Glomerular endothelial cell (primary cell): Measurements from ENCODE around the gene ARNT2. TPM values are rescaled to one million over a fixed set of nuclear protein-coding genes. Genes with fewer than 3 reads are reported as not detected.

ENCODE experiments used
- DNase-seq: peaks from one replicate; pipeline ENCODE4 v3.0.0-alpha.2; 2011; ENCODE audit warnings: low read depth, low spot score; ENCODE audit errors: extremely low read depth
- total RNA-seq: library from RNA; depleted of rRNA; stranded (reverse); fragments of >200 nt; gene quantifications from 2 replicates; pipeline ENCODE4 v1.2.3, GENCODE V29; 2015

ARNT2 gene
- total RNA-seq, 1 donor from 2014 or later, result 1.3 TPM

- no peak for DNase-seq
These were observed 164.9 kb downstream of the ARNT2 start for GRCh38 chr15:80568876-80569605.

- DNase-seq, result no peak
These were observed 165.5 kb downstream of the ARNT2 start for GRCh38 chr15:80569656-80570055.

GRCh38 chr15:80570553-80570952, 166.4 kb downstream of the ARNT2 start:
- no peak for DNase-seq

GRCh38 chr15:80572337-80572736, 168.2 kb downstream of the ARNT2 start:
- DNase-seq, result no peak

GRCh38 chr15:80573606-80574005, 169.4 kb downstream of the ARNT2 start:
- DNase-seq, result no peak

- DNase-seq, result no peak
These were observed 170.4 kb downstream of the ARNT2 start for GRCh38 chr15:80574590-80574989.

GRCh38 chr15:80576519-80577090, 172.4 kb downstream of the ARNT2 start:
- DNase-seq, result no peak

- DNase-seq, result no peak
These were observed 173.5 kb downstream of the ARNT2 start for GRCh38 chr15:80577552-80578205.

- no peak for DNase-seq
These were observed 174.0 kb downstream of the ARNT2 start for GRCh38 chr15:80578206-80578595.

GRCh38 chr15:80578871-80579270, 174.7 kb downstream of the ARNT2 start:
- DNase-seq, result no peak

GRCh38 chr15:80579611-80580010, 175.4 kb downstream of the ARNT2 start:
- DNase-seq, result no peak

GRCh38 chr15:80580106-80580505, 175.9 kb downstream of the ARNT2 start:
- no peak for DNase-seq

- no peak for DNase-seq
These were observed 176.5 kb downstream of the ARNT2 start for GRCh38 chr15:80580536-80581260.

GRCh38 chr15:80581976-80582375, 177.8 kb downstream of the ARNT2 start:
- DNase-seq, result no peak

GRCh38 chr15:80582816-80583423, 178.7 kb downstream of the ARNT2 start:
- DNase-seq, result no peak

- no peak for DNase-seq
These were observed 180.4 kb downstream of the ARNT2 start for GRCh38 chr15:80584561-80584964.

- no peak for DNase-seq
These were observed 180.9 kb downstream of the ARNT2 start for GRCh38 chr15:80584973-80585525.

GRCh38 chr15:80585544-80586018, 181.4 kb downstream of the ARNT2 start:
- no peak for DNase-seq

GRCh38 chr15:80586161-80586560, 182.0 kb downstream of the ARNT2 start:
- no peak for DNase-seq

GRCh38 chr15:80587007-80587406, 182.8 kb downstream of the ARNT2 start:
- DNase-seq, result no peak
